ENCODE results near the gene AGXT.

The AGXT gene

DNA sequence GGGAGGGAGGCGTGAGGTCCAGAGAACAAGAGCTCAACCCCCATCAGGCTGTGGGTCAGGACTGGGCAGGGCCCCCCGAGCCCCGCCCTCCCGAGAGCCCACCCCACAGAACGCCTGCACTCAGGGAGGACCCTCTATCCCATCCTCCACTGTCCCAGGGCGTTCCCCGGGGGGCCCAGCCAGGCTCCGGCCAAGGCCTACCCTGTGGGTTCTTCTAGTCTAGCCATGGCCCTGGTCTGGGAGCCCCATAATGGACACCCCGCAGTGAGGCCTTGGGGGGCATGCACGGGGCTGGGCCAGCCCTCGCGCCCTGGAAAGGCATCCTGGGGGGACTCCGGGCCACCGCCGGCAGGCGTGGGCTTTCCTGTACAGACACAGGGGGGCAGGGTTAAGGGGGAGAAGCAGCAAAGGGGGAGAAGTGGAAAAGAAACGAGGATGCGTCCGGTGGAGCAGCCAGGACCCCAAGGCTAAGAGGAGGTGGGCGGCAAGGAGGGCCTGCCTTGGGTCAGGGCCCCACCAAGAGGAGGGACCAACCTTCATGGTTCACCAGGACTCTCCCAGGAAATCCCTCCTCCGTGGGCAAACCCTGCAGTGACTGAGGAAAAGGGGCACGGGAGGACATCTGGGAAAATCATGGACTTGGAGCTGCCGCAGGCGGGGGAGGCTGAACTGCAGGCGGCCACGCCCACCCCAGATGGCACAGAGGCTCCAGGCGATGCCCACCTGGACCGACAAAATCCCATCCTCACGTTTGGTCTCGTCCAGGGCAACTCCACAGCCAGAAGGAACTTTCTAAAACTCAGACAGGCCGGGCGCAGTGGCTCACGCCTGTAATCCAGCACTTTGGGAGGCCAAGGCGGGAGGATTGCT lies 34.8 kb downstream of the AGXT start:
- H3K4me3 ChIP-seq (ENCODE audit: low read length), result no peak overlapping the region
- DNase-seq (ENCODE audit: low read depth), result no peak
- TF ChIP-seq, protein P1, sequence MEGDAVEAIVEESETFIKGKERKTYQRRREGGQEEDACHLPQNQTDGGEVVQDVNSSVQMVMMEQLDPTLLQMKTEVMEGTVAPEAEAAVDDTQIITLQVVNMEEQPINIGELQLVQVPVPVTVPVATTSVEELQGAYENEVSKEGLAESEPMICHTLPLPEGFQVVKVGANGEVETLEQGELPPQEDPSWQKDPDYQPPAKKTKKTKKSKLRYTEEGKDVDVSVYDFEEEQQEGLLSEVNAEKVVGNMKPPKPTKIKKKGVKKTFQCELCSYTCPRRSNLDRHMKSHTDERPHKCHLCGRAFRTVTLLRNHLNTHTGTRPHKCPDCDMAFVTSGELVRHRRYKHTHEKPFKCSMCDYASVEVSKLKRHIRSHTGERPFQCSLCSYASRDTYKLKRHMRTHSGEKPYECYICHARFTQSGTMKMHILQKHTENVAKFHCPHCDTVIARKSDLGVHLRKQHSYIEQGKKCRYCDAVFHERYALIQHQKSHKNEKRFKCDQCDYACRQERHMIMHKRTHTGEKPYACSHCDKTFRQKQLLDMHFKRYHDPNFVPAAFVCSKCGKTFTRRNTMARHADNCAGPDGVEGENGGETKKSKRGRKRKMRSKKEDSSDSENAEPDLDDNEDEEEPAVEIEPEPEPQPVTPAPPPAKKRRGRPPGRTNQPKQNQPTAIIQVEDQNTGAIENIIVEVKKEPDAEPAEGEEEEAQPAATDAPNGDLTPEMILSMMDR (conservative IDR thresholded peaks at IDR 0.05; ENCODE audit: low read length), result no peak

DNA sequence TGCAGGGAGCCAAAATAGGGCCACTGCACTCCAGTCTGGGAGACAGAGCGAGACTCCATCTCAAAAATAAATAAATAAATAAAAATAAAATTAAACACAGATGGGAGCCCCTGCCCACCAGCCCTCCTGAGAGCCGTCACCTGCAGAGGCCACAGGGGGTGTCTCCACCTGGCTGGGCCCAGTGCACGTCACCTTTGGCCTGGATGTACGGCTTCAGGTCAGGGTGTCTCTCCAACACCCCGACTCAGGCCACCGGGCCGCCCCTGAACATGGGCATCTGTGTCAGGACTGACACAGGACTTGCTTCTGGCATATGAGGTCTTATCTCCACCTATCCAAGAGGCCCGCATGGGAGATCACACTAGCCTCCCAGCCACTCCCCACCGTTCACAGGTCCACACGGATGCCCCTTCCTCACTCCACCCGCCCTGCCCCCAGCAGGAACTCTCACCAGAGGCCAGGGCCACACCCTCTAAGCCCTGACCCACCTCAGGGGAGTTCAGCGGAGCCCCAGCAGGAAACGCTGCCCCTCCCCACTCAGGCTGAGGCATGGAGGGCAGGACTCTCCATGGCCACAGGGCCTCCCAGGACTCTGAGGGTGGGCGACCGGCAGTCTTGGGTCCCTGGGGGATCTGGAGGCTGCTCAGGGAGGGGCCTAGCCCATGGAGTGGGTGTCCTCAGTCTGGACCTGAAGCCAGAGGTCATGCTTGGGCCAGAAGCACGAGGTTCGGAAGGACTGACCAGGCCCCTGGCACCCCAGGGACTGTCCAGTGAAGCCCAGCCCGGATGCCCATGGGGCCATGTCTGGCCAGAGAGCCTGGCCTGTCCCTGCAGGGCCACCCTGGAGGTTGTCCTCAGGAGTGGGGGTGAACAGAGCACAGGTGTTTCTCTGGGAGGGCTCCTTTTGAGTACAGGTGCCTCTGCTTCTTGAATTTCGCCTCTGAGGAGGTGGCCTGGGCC lies 35.9 kb downstream of the AGXT start:
- TF ChIP-seq, protein P1 (conservative IDR thresholded peaks at IDR 0.05; ENCODE audit: low read length), result no peak
- H3K4me3 ChIP-seq (ENCODE audit: low read length), result no peak overlapping the region
- DNase-seq (ENCODE audit: low read depth), result no peak

- H3K4me3 ChIP-seq (ENCODE audit: low read length), result no peak overlapping the region
- DNase-seq (ENCODE audit: low read depth), result no peak
Measured at GRCh38 chr2:240905176-240905781, 36.7 kb downstream of the AGXT start.

DNA sequence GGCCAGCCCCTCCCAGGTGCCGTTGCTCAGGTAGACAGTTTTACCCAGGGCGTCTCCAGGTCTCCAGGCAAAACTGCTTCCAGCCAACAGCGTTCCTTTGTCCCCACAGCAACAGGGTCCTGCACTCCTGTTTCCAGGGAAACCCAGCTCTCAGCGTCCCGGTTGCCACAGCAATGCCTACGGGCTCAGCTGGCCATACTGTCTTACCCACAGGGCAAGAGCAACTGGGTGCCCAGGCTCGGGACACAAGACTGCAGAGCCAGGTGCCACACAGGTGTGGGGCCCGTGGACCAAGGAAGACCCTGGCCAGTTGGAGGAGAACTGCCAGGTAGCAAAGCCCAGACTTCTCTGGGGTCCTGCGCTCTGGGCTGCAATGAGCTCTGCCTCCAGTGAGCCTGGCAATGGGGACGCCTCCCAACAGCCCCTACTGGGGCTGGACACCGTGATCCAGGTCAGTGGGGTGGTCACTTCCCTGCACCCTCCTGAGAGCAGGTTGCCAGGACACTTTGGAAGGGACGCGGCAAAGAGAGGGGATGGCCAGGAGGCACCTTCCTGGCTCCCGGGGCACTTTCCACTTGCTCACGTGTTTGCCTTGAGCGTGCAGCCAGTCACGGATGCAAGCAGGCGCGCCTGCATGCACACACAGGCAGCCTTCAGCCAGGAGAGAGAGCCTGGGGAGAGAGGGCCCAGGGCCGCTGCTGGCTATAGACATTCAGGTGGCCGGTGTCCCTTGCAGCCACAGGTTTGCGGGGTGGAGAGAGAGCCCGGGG lies 37.7 kb downstream of the AGXT start, which contains the start of gene CROCC2:
Gene CROCC2 (plus strand): TSS at position 196 of the 770 bp plus-strand sequence. CDS start 178 bp downstream, at position 374.
- DNase-seq (ENCODE audit: low read depth), result no peak
- TF ChIP-seq, protein P1 (conservative IDR thresholded peaks at IDR 0.05; ENCODE audit: low read length), result no peak
- H3K4me3 ChIP-seq (ENCODE audit: low read length), result no peak within 1 kb of the TSS

More at GRCh38 chr2:240905176-240905781, 36.7 kb downstream of the AGXT start:
- TF ChIP-seq, protein P1 (conservative IDR thresholded peaks at IDR 0.05; ENCODE audit: low read length), result no peak

- TF ChIP-seq, protein P1 (conservative IDR thresholded peaks at IDR 0.05; ENCODE audit: low read length), result no peak
- no peak overlapping the region for H3K4me3 ChIP-seq (ENCODE audit: low read length)
- no peak for DNase-seq (ENCODE audit: low read depth)
Measured at GRCh38 chr2:240906911-240907590, 38.4 kb downstream of the AGXT start.
